Keratinocyte (primary cell): ENCODE measurements around the gene MAML1. TPM values are rescaled to one million over a fixed set of nuclear protein-coding genes. Genes with fewer than 3 reads are reported as not detected.
A peak's percentile ranks its signal among the peaks of the same experiment; 100 is the strongest.

Experiments
- DNase-seq: peaks from one replicate; pipeline ENCODE4 v3.0.0-alpha.2; 2011; ENCODE audit warnings: low read depth, missing footprints, low spot score
- FAIRE-seq: peaks from 2 replicates; lab custom pipeline; 2011; peaks lifted over from hg19 to GRCh38; lab: Jason Lieb, UNC
- H2AFZ ChIP-seq: 2 replicates; pipeline ENCODE4 v1.6.0; 2012; ENCODE audit warnings: low read length, control low read depth, inconsistent platforms; ENCODE audit not compliant: control insufficient read depth
- H3K27ac ChIP-seq: 2 replicates; pipeline ENCODE4 v1.5.1; 2011; ENCODE audit warnings: low read length; ENCODE audit not compliant: control insufficient read depth, insufficient read depth
- H3K27me3 ChIP-seq: 3 replicates; pipeline ENCODE4 v1.6.0; 2011; ENCODE audit warnings: low read length; ENCODE audit not compliant: control insufficient read depth, insufficient read depth; ENCODE audit errors: extremely low read depth
- H3K36me3 ChIP-seq, 2 experiments: 2 replicates in 1 of 2; 3 replicates in 1 of 2; pipeline ENCODE4 v1.5.1; 2011; ENCODE audit warnings: low read length in 2 of 2, mild to moderate bottlenecking in 1 of 2; ENCODE audit not compliant: control insufficient read depth in 2 of 2, insufficient read depth in 2 of 2; ENCODE audit errors: extremely low read depth in 1 of 2
- H3K4me1 ChIP-seq: 3 replicates; pipeline ENCODE4 v1.5.1; 2011; ENCODE audit warnings: low read length; ENCODE audit not compliant: control insufficient read depth, insufficient read depth; ENCODE audit errors: extremely low read depth
- H3K4me2 ChIP-seq: 3 replicates; pipeline ENCODE4 v1.6.0; 2011; ENCODE audit warnings: low read depth, low read length; ENCODE audit not compliant: control insufficient read depth, insufficient read depth; ENCODE audit errors: extremely low read depth
- H3K4me3 ChIP-seq, 3 experiments: fragments of 200-600 bp in 1 of 3; sonication (generic) in 1 of 3; 2 replicates in 2 of 3; 3 replicates in 1 of 3; pipeline ENCODE4 v1.5.1; 2011 to 2016; ENCODE audit warnings: low read length in 3 of 3, mild to moderate bottlenecking in 3 of 3, control low read depth in 2 of 3, inconsistent platforms in 1 of 3, low read depth in 1 of 3, mixed read lengths in 1 of 3, mixed run types in 1 of 3, moderate library complexity in 1 of 3; ENCODE audit not compliant: control insufficient read depth in 2 of 3, insufficient read depth in 2 of 3; ENCODE audit errors: extremely low read depth in 1 of 3
- H3K79me2 ChIP-seq: 2 replicates; pipeline ENCODE4 v1.6.0; 2012; ENCODE audit warnings: low read length; ENCODE audit not compliant: control insufficient read depth, insufficient read depth
- H3K9ac ChIP-seq: 3 replicates; pipeline ENCODE4 v1.6.0; 2011; ENCODE audit warnings: low read length; ENCODE audit not compliant: control insufficient read depth, insufficient read depth; ENCODE audit errors: extremely low read depth
- H3K9me1 ChIP-seq: 3 replicates; pipeline ENCODE4 v1.6.0; 2011; ENCODE audit warnings: low read length; ENCODE audit not compliant: control insufficient read depth, insufficient read depth; ENCODE audit errors: extremely low read depth
- H3K9me3 ChIP-seq: 2 replicates; pipeline ENCODE4 v1.5.1; 2012; ENCODE audit warnings: low read depth, low read length; ENCODE audit not compliant: control insufficient read depth
- H4K20me1 ChIP-seq: 3 replicates; pipeline ENCODE4 v1.6.0; 2011; ENCODE audit warnings: low read length; ENCODE audit not compliant: control insufficient read depth, insufficient read depth; ENCODE audit errors: extremely low read depth
- EZH2 ChIP-seq: IDR thresholded peaks from one replicate; pipeline ENCODE4 v1.6.1; 2012; ENCODE audit warnings: inconsistent platforms, mild to moderate bottlenecking, low read length, moderate library complexity
- dilution Hi-C: fragments of 300-500 bp; cut with MboI; formaldehyde crosslinking; loops from one replicate; pipeline ENCODE4 v1.7.0; 2020; ENCODE audit warnings: low sequenced_read_pairs; ENCODE audit not compliant: extremely low pct_ligation_motif_present
- polyA plus RNA-seq, 5 experiments: library from polyadenylated mRNA; depleted of rRNA in 3 of 5; stranded (reverse) in 3 of 5; stranded (forward) in 1 of 5; unstranded in 1 of 5; fragments of >200 nt; gene quantifications; 1 replicate in 1 of 5; 2 replicates in 3 of 5; 3 replicates in 1 of 5; pipeline versions ENCODE4 v1.2.1 to v1.2.3, GENCODE V29; 2011 to 2012; ENCODE audit warnings: missing spikeins in 2 of 5, low read depth in 1 of 5, low replicate concordance in 1 of 5
- TF ChIP-seq, protein P1 (sequence below), 3 experiments: IDR thresholded peaks in 1 of 3; conservative IDR thresholded peaks in 1 of 3; optimal IDR thresholded peaks in 1 of 3; 2 replicates in 2 of 3; 3 replicates in 1 of 3; pipeline versions ENCODE3 to v1.5.1; 2011; ENCODE audit warnings: low read length in 3 of 3, mild to moderate bottlenecking in 3 of 3, moderate library complexity in 2 of 3, control low read depth in 1 of 3, inconsistent platforms in 1 of 3; ENCODE audit not compliant: insufficient read depth in 2 of 3; ENCODE audit errors: extremely low read depth in 1 of 3

The MAML1 gene
- polyA plus RNA-seq, 1 donor (not counting 4 experiments of a cell fraction or from before 2014, with no cell fraction given) = 4.9 TPM

DNA sequence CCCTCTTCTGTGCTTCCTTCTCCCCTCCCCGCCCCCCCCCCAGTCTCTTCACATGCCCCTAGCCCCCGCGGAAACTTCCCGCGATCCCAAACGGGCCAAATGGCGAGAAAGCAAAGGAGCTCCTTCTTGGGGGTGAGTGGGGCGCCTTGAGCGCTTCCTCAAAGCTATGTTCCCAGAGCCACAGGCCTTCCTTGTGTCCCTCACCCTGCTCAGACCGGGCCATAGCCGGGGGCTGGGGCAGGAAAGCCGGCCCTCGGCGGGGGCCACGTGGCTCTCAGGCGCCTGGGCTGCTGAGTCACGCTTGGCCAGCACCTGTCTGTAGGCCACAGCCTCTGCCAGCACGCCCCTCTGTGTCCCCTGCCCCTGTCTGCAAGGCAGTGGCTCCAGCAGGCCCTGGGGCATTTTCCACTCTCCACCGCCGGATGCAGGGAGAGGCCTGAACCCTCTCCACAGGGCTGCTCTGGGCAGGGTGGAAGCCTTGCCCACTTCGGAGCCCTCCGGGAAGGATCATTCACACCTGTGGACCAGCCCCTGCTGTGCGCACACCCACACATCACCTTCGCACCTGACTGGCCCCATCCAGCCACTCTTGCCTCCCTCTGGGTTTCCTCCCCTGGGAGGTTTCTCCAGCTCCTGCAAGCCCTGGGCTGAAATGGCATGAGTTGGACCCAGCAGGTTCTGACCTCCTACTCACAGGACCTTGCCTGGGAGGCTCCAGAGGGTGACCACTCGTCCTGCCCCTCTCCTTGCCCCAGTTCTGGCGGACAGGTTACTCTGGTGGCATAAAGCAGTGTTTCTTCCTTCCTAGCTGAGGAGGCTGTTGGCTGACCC, 86.9 kb downstream of the MAML1 start:
- Histone ChIP-seq H3K9me1 (no peaks in the 10 kb centered on the region), H3K9me3 (no peaks in the 10 kb centered on the region), H3K9ac (peak overlapping the region; percentile 93), H3K4me2 (peak overlapping the region; percentile 88), H3K27ac (peak overlapping the region; percentile 87), H3K36me3 (peaks cover 16 to 18% of the 10 kb centered on the region in 2 experiments), H3K4me3 (no peak overlapping the region), H3K79me2 (peaks cover 23% of the 10 kb centered on the region), H2AFZ (peak overlapping the region; percentile 51), H4K20me1 (peaks cover 19% of the 10 kb centered on the region), H3K4me1 (peaks cover 32% of the 10 kb centered on the region), H3K27me3 (no peaks in the 10 kb centered on the region)
- no peak for TF ChIP-seq EZH2
- TF ChIP-seq, protein P1, sequence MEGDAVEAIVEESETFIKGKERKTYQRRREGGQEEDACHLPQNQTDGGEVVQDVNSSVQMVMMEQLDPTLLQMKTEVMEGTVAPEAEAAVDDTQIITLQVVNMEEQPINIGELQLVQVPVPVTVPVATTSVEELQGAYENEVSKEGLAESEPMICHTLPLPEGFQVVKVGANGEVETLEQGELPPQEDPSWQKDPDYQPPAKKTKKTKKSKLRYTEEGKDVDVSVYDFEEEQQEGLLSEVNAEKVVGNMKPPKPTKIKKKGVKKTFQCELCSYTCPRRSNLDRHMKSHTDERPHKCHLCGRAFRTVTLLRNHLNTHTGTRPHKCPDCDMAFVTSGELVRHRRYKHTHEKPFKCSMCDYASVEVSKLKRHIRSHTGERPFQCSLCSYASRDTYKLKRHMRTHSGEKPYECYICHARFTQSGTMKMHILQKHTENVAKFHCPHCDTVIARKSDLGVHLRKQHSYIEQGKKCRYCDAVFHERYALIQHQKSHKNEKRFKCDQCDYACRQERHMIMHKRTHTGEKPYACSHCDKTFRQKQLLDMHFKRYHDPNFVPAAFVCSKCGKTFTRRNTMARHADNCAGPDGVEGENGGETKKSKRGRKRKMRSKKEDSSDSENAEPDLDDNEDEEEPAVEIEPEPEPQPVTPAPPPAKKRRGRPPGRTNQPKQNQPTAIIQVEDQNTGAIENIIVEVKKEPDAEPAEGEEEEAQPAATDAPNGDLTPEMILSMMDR (optimal IDR thresholded peaks at IDR 0.05 in 1 of 3, IDR thresholded peaks at IDR 0.05 in 1 of 3, conservative IDR thresholded peaks at IDR 0.05 in 1 of 3; ENCODE audit: extremely low read depth in 1 of 3, insufficient read depth in 2 of 3, low read length in 3 of 3) = no peak
- DNase-seq = no peak
- FAIRE-seq = no peak
- dilution Hi-C loops = no loop called here

DNA sequence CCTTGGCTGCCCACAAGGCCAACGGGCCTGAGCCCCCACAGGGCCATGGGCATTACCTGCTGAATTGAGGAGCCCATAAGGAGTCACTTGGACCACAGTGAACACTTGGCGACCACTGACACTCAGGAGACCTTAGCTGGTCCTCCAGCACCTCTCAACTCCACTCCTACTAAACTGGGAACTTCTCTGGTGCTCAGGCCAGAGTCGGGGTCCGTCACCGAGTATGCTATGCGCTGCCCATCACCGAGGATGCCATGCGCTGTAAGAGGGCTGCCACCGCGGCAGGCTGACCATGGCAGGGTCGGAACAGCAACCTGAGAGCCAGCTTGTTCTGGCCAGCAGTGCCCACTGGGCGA, 87.5 kb downstream of the MAML1 start:
- Histone ChIP-seq H3K36me3 (peaks cover 22% of the 10 kb centered on the region in 2 experiments), H3K4me3 (peak overlapping the region in 1 of 3 experiments; percentile 70), H3K27ac (peak overlapping the region; percentile 87), H3K4me2 (peak overlapping the region; percentile 88), H3K4me1 (peaks cover 32% of the 10 kb centered on the region), H3K79me2 (peaks cover 23% of the 10 kb centered on the region), H4K20me1 (peaks cover 19% of the 10 kb centered on the region), H3K9me1 (no peaks in the 10 kb centered on the region), H3K27me3 (no peaks in the 10 kb centered on the region), H3K9ac (peak overlapping the region; percentile 93), H2AFZ (no peak overlapping the region), H3K9me3 (no peaks in the 10 kb centered on the region)
- dilution Hi-C loops = no loop called here
- FAIRE-seq (no peak), DNase-seq (no peak)
- TF ChIP-seq, protein P1 (optimal IDR thresholded peaks at IDR 0.05 in 1 of 3, IDR thresholded peaks at IDR 0.05 in 1 of 3, conservative IDR thresholded peaks at IDR 0.05 in 1 of 3; ENCODE audit: extremely low read depth in 1 of 3, insufficient read depth in 2 of 3, low read length in 3 of 3) = no peak
- no peak for TF ChIP-seq EZH2
